Stimulated activated CD4-positive, alpha-beta T cell treated with anti-CD3 and anti-CD28 coated beads, Interleukin-4, amount 100 ng/mL, for 48 hours (primary cell): ENCODE results near the gene TUFT1.
"Not testable (repeated sequence)": the region's sequence is repeated elsewhere in the genome, so short reads cannot be mapped to it uniquely, and the experiment has no call there.

Experiments
- DNase-seq, 2 donors: peaks; one replicate each; pipeline ENCODE4 v3.0.0-alpha.2; 2020; ENCODE audit warnings: low read depth in 2 of 2

The TUFT1 gene

DNA sequence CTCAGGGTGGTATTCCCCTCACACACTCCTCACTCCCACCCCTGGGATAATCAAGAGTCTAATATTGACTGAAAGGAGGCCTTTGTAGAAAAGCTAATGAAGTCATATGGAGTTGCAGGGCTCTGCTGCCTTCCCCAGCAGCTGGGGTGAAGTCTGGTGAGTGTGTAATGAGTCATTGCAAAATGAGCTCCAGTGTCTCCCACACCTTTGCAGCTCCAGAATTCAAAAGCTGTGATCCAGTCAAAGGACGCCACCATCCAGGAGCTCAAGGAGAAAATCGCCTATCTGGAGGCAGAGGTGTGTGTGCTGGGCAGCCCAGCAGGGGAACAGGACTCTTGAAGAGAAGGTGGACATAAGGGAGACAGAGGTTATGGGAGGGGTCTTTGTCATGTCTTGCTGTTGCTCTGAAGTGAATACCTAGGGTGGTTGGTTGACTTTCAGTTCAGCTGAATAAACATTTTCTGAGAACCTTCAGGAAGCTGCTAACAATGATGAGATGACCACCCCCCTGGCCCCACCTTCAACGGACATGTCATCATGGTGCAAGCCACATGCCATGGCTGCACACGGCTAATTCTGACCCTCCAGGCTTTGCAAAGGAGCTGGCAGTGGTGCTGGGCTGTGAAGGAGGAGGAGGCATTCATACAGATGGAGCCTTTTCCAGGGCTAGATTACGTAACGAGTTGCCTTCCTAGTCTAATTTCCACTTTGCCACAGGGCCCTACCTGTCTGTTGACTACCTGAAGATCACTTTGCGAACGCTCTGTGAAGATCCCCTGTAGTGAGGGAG lies 39.5 kb downstream of the TUFT1 start:
- no peak for DNase-seq

DNA sequence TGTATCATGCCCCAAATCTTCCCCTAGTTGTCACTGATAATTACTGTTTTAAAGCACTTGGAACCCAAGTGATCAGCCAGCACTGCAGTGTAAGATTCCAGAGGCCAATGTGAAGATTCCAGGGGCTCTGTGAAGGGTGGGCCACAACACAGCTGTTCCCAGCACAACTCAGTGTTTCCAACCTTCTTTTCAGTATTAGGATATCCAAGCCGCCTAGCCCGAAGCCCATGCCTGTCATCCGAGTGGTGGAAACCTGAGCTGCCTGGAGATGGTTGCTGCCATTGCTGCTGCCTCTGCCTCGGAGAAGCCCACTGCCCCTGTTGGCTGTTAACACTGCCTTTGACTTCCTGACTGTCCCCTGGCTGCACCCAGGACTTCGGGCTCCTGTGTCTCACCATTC lies 41.3 kb downstream of the TUFT1 start:
- no peak for DNase-seq

DNA sequence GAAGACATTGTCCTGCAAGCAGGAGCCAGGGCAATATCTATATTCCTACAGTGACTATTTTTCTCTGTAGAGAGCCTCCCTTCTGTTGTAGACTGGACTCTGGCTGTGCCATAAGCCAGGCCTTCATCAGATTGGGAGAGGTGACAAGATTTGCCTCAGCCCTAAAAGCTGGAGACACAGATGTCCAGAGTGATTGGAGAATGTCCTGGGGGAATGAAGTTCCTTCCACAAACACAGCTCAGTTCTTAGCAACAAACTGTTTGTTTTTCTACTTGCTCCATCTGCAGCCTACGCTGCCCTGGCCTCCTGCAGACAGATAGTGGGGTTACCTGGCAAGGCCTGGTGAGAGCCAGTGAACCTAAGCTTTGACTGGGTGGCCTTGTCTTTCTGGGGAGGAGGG lies 41.8 kb downstream of the TUFT1 start:
- no peak for DNase-seq

DNA sequence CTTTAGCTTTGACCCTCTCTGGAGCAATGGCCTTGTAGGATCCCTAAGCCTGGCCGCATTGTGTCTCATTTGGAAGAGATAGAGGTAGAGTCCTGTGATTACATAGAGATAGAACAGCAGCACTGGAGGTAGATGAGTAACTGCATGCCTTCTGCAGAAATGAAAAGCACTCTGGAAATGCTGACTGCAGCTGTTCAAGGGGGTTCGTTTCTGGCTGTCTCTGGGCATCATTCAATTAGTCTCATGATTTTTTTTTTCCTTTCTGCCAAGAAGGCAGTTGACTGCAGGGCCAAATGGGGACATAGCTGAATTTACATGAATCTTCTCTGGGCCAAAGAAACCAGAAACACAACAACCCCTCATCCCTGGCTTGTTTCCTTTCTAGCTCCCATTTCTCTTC lies 43.7 kb downstream of the TUFT1 start:
- DNase-seq, result no peak

DNA sequence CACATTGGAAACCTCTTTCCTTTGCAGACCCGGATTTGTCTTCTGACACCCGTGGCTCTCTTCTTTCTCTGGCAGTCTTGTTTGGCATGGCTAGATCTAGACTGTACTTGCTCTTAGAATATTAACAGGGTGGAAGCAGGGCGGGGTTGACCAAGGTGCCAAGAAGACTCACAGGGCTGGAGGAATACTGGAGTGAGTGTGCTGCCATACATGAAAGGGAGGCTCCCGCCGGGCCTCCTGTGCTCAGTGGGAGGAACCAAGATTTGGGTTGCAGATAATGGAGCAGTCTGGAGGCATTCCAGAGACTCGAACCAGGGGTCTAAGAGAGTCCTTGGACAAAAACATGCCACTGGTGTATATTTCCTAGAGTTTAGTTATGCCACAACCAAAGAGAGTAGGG lies 44.2 kb downstream of the TUFT1 start:
- no peak for DNase-seq

DNA sequence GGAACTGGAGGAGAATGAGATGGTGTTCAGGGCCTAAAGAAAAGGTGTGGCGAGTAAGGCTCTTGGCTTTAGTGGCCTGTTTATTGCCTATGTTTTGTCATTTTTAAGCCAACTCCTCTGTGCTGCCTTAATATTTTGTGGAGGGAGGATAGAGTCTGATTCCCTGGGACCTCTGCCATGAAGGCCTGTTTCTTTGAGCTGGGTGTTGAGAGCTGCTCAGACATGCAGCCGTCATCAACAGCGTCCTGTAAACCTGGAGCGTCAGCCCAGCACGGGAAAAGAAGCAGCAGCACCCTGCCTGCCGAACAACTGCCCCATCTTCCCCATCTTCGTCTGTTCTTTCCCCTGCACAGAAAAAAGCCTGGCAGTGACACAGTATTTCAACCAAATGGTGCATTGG lies 44.7 kb downstream of the TUFT1 start:
- DNase-seq, result no peak

DNA sequence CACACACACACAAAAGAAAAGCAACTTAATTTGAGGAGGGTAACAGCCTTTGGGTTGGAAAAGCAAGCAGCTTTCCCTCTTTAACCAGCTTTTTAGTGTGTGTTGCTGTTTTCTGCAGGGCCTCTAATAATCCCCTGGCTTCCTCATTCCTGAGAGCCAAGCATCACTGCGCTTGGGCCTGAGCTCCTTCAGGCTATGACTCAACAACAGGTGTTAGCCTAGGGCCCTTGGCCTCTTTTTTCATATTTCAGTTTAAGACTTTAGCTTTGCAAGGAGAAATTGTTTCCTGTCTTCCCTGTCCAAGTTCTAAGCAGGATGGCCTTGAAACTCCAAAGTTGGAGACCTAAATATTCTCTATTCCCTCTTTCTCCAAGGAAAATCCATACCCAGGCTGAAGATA lies 45.5 kb downstream of the TUFT1 start:
- no peak for DNase-seq

DNA sequence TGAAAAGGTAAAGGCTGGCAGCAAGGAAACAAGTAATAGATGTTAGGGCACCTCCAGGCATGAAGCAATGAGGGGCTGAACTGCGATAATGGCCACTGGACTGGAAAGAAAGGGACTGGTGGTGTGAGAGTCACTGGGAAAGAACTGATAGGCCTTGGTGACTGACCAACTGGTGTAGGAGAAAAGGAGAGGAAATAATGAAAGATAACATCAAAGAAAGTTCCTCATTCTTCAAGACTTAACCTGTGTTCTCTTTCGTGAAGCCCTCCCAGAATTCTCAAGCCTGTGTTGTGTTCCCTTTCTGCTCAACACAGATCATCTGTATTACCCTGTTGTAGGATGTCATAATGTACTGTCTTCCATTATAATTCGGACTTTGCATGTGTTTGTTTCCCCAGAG lies 50.9 kb downstream of the TUFT1 start:
- no peak for DNase-seq

DNA sequence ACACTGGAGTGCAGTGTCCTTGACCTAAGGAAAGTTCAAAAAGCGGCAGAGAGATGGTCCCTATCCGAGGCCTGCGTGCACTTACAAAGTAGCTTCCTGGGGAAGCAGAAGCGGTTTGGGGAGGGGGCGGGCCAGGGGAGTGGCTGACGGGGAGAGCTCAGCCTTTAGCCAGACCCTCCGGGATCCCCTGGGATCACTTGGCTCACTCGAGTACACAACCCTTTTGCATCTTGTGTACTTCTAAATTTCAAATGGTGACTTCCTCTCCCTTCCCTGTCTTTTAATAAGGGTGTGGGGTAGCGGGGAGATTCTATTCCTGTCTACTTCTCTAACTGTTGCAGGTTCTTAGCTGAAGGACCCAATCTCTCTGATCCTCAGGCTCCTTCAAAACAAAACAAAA lies 53.6 kb downstream of the TUFT1 start:
- no peak for DNase-seq

DNA sequence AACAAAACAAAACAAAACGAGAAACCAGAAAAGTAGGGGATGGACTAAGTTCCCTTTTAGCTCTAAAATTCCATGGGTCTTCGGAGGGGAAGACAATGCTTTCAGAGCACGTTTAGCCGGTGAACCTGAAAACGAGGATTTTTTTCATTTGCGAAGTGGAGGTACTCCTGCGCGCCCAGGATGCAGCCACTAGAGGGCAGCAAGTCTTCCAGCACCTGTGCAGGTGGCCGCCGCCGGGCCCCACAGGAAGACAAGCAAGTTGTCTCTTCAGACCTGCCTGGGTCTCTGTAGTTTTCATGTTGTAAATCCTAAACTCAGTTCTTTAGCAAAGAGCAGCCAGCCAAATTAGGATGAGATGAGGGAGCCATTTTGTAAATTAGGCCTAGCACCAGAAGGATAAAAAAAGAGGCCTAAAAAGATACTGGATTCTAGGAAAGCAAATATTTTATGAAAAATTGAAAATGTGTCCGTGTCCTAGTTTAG lies 54.1 kb downstream of the TUFT1 start:
- peak; percentile 80 to 86 for DNase-seq

DNA sequence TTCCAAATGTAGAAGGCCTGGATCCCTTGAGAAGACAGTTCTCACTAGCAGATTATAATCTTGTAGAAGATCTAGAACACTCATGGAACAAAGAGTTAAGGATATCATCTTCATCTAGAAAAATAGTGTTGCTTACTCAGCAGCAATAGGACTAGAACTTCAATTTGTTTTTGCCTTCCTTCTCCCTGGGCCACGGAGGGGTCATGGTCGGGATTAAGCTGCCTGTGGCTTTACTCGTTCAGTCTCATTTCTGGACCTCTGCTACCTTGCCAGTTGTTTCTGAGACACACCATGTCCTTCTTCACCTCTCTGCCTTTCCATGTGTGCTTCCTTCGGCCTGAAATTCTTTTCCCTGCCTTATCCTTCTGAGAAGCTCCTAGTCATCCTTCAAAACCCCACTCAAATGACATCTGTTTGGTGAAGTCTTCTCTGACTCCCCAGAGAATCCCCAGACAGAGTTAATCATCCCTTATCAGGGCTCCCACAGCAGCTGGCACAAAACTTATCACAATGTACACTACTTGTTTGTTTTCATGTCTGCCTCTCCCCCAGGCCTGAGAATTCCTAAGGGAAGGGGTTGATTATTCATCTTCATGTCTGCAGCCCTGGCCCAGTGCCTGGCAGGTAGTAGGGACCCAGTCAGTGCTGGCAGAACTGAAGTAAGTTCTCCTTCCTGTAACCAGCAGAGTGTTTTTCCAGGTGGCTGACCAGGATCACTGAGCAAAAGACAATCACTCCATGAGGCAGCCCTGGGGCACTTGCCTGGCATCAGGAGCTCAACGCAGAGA lies 56.3 kb downstream of the TUFT1 start:
- DNase-seq, result no peak

DNA sequence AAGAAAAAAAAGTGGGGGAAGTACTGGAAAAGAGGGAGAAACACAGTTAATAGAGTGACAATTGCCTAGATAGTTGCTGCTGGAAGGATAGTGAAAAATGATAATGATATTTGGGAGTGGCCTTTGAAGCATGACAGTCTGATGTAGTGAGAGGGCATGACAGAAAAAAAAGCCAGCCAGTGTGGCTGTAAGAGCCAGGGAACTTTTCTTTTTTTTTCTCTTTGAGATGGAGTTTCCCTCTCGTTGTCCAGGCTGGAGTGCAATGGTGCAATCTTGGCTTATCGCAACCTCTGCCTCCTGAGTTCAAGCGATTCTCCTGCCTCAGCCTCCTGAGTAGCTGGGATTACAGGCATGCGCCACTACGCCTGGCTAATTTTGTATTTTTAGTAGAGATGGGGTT lies 62.4 kb downstream of the TUFT1 start:
- not testable (repeated sequence) for DNase-seq

DNA sequence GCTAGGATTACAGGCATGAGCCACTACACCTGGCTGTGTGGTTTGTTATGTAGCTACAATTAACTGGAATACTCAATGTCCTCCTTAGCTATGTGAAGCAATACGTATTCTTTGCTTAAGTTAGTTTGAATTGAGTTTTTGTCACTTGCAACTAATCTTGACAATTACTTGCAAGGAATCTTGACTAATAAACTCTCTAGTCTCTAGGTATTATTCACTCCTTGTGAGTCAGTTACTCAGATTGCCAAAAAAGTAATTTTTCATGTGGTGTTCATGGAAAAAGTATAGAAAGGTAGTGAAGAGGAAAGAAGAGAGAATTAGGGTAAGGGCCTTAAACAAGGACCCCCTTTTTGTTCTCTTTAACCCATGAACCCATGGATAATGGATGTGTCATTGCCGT lies 64.2 kb downstream of the TUFT1 start:
- no peak for DNase-seq

DNA sequence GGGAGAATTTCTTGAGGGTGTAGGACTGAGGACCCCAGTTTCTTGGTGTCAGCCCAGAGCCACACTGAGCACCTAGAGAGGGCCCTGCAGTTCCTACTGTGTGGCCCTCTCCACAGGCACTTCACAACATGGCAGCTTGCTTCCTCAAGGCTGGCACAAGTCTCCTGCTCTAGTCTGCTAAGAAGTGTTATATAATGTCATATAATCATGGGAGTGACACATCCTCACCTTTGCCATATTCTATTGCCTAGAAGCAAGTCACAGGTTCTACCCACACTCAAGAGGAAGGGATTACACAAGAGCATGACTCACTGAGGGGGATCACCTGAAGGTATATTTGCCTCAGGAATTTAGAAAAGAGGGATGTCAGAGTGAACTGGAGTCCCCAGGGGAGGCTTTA lies 66.3 kb downstream of the TUFT1 start:
- DNase-seq, result no peak

DNA sequence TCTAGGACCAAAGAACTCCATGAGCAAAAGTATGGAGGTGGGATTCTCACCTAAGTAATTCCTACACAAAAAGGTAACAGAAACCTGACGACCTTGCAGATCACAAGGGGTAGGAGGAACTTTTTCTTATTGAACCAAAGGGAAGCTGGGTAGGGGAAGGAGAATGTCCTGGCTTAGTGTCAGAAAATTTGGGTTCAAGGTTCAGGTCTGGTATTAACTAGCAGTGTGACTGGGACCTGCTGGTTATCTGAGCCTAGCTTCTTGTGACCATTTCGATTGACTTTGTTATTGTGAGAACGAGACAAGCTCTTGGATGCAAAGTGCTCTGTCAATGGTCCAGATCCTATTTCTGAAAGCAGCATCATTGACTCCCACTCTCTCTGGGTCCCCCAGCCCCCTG lies 66.7 kb downstream of the TUFT1 start:
- DNase-seq, result no peak

DNA sequence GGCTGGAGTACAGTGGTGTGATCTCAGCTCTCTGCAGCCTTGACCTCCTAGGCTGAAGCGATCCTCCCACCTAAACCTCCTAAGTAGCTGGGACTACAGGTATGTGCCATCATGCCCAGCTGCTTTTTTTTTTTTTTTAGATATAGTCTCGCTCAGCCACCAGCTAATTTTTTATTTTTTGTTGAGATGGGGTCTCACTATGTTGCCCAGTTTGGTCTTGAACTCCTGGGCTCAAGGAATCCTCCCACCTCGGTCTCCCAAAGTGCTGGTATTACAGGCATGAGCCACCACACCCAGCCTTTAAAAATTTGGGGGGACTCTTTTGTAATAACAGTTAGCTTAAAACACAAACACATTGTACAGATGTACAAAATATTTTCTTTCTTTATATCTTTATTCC lies 70.0 kb downstream of the TUFT1 start:
- DNase-seq, result no peak

DNA sequence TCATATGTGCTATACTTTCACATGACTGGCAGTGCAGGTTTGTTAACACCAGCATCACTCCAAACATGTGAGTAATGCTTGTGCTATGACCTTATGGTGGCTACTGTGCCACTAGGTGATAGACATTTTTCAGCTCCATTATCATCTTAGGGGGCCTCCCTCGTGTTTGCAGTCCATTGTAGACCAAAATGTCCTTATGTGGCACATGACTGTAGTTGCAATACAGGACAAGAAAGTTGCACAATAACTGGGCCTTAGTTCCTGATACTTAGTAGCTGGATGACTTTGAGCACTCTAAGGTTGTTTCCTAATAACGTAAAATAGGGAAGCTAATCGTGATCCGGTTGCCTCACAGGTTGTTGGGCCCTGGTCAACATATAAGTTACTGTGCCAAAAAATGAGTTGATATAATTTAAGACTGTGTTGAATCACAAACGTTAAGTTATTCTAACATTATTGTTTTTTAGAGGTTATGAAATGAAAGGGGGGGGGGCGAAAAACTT lies 71.2 kb downstream of the TUFT1 start:
- no peak for DNase-seq

DNA sequence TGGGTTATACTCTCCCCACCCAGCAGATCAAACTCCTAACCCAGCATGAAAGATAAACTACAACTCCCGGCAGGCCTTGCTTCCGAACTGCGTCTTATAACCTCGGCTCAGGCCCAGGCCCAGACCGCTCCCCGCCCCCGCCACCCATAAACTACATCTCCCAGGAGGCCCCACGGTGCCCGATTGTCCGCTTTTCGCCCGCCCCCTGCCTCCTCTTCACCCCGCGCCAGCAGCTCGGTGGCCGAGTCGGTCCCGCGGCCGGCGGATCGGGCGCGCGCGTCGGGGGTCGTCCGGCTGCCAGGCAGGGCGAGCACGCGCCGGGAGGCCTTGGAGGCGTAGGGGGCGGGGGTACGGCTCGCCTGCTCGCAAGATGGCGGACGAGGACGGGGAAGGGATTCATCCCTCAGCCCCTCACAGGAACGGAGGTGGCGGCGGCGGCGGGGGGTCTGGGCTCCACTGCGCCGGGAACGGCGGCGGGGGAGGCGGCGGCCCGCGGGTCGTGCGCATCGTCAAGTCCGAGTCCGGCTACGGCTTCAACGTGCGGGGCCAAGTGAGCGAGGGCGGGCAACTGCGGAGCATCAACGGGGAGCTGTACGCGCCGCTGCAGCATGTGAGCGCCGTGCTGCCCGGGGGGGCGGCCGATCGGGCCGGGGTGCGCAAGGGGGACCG lies 71.9 kb downstream of the TUFT1 start, which contains the start of gene SNX27:
SNX27 (plus strand) TSS at position 219 of the 669 bp plus-strand sequence; CDS start at position 371, 152 bp downstream.
- DNase-seq, result peak; percentile 79 to 86

DNA sequence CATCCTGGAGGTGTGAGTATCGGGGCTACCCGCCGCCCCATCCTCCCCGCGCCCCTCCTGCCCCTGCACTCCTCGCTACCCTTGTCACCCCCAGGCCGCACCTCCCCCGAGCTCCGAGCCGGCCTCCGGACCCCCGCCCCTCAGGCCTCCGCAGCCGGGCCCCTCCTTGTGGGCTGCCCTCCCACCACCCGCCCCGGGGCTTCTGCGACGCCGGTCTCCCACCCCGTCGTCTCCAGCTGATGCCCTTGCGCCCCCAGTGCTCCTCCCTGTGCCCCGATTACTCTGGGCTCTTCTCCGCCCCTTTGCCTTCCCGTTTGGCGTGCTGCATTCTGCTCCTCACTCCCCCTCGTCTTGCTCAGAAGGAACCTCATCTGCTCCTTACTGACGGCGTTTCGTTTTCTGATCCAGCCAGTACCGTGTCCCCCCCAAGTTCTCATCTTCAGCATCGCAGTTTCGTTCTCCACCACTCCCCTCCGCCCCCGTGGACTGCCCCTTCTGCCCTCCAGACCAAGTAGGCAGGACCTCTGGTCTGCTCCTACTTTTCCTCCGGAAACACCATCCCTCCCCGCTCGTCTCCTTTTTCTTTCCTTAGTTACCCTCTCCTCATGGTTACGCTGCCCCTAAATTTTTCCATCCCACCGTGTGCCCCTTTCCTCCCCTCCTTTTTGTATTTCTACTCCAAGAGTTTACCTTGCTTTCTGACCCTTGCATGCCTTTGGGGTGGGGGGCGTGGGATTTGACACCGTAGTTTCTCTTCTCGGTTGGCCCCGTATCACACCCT lies 72.6 kb downstream of the TUFT1 start:
- peak; percentile 8 to 12 for DNase-seq

DNA sequence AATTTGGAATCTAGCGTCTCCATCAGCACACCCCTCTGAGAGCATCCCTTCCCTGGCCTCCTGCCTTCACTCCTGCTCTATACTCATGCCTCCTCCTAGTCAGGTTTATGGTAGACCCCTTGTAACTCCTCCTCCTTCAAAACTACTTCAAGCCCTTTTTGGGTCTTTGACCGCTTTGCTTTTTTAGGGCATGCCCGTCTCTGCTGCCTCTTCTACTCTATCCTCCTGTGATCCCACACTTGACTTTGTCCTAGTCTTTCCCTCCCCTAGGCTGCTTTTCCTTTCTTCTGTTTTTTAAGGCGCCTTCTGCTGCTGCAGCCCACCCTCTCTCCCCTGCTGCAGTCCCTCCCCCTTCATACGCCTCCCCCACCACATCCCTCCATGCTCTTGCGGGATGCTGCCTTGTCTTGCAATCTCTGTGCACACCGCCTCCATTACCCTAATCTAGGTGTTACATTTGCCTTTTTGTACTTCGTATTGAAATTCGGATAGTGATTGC lies 73.2 kb downstream of the TUFT1 start:
- DNase-seq, result no peak
